Testis (tissue), 2 donors: ENCODE measurements around the gene EPHA4.

Experiments used
- POLR2A ChIP-seq: fragments of 450-650 bp; IDR thresholded peaks from one replicate; pipeline ENCODE4 v1.6.1; 2017; ENCODE audit warnings: antibody characterized with exemption, mild to moderate bottlenecking, moderate library complexity
- TF ChIP-seq, protein P1 (sequence below), 3 experiments: fragments of 450-650 bp in 2 of 3; fragments of 200-600 bp in 1 of 3; sonication (generic) in 1 of 3; IDR thresholded peaks; one replicate each; pipeline ENCODE4 v1.5.1; 2016 to 2019; ENCODE audit warnings: antibody characterized with exemption in 3 of 3, mild to moderate bottlenecking in 2 of 3, moderate library complexity in 1 of 3

DNA sequence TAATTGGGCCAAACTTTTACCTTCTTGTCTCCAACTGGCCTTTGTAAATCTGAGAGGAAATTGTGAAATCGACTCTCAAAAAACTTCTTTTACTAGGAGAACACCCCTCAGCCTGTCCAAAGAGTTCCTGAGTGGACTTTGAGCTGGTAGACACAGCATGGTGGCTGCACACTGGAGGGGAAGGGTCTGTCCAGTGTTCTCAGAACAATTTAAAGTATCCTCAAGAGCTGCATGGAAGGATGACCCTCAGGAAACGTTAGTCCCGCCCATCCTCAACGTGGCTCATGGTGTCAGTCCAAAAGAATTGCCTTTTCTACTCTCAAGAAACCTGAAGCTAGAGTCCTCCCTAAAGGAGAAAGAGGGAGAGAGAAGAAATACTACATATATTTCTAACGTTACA, 182.7 kb downstream of the EPHA4 start:
- TF ChIP-seq, protein P1, sequence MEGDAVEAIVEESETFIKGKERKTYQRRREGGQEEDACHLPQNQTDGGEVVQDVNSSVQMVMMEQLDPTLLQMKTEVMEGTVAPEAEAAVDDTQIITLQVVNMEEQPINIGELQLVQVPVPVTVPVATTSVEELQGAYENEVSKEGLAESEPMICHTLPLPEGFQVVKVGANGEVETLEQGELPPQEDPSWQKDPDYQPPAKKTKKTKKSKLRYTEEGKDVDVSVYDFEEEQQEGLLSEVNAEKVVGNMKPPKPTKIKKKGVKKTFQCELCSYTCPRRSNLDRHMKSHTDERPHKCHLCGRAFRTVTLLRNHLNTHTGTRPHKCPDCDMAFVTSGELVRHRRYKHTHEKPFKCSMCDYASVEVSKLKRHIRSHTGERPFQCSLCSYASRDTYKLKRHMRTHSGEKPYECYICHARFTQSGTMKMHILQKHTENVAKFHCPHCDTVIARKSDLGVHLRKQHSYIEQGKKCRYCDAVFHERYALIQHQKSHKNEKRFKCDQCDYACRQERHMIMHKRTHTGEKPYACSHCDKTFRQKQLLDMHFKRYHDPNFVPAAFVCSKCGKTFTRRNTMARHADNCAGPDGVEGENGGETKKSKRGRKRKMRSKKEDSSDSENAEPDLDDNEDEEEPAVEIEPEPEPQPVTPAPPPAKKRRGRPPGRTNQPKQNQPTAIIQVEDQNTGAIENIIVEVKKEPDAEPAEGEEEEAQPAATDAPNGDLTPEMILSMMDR (IDR thresholded peaks at IDR 0.05): no peak
- no peak for TF ChIP-seq POLR2A
